SK-N-DZ (cell line): Measurements from ENCODE around the gene IFT74. TPM values are rescaled to one million over a fixed set of nuclear protein-coding genes. Genes with fewer than 3 reads are reported as not detected.
A peak's percentile ranks its signal among the peaks of the same experiment; 100 is the strongest.

ENCODE experiments used
- DNase-seq: peaks from one replicate; pipeline ENCODE4 v3.0.0-alpha.2; 2015; ENCODE audit warnings: low spot score
- polyA plus RNA-seq, 2 experiments: library from polyadenylated mRNA; depleted of rRNA; stranded (reverse); fragments of >200 nt; gene quantifications; 2 replicates each; pipeline ENCODE4 v1.2.3, GENCODE V29; 2014

The IFT74 gene
- 3.1 and 3.3 TPM in 2 replicates for polyA plus RNA-seq (2014; cell fraction: cytosol; rRNA removed)
- polyA plus RNA-seq (2014; cell fraction: nucleus; rRNA removed), result 2.4 TPM in 2 replicates

DNA sequence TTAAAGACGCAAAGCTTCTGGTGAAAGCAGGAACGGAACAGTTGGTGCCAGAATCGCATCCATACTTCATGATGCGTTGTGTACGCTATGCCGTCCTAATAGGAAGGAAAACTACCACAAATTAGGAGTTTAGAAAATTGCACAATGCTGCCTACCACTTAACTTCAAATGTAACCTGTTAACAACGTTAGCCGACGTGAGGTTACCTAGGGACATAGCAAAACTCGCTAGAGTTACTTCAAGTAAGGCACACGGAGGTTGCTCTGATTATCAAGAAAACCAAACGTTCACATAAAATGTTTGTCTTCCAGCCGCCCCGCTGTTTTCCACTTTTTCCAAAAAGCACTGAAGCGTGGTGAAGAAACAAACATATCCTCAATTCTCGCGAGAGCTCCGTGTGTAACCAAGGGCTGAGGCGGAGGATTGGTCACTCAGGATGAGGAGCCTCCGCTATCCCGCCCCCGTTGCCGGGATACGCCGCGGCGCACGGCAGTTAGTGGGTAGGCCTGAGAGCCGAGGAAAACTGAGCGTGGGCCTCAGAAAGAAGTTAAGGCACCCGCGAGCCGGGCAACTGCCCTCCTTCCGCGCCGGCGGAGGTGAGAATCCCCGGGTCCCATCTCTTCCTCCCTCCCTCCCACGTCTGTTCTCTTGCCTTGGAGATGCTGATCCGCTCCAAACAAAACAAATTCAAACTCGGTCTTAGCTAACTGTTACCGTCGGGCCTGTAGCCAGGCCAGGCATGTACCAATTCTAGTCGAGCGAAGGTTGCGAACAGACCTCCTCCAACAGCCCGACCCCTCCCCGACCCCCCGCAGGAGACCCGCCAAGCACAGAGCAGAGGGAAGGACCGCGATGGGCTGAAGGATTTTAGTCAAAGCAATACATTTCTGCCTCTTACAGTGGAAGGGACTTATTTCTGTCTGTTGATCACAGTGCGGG, at the start of gene IFT74:
TSS of gene IFT74 (plus strand) at position 492 of the 939 bp plus-strand sequence. CDS start 5,556 bp downstream, outside the sequence.
- peak; percentile 85 for DNase-seq

DNA sequence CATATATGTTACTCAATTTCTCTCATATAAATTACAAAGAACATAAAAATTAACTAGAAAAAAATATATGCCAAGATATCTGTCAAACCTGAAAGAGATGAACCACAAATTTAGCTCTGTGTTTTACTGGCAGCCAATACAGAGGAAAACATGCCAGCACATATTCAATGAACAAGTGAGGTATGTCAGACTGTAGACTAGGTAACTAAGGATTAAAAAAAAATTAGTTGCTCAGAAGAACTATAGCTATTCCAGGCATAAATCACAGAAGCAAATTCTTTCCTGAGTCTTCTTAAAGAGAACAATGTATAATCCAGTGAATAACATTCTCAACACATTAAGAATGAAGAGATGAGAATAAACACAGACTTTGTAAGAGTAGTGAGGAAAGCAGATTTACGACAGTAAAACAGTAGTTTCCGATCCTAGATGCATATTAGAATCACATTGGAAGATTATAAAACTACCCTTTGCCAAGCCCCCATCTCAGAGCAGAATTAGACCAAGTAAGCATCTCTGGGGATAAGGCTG, 43.0 kb upstream of the IFT74 start:
- no peak for DNase-seq

DNA sequence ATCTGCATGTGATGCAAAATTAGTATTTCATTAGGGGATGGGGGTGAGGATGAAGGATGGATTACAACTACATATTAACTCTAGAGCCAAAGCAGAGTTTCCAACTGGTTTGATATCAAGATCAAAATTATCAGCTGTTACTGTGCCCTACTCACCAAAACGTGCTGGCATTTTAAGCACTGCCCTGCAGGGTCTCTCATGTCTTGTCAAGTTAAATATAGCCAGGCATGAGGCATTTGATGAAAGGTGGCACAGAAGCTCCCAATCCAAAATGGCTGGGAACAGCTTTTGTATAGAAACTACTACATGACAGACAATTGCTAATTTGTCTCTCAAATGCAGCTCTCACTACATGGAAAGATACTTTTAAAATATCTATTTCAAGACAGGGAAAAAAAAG, 36.5 kb upstream of the IFT74 start:
- no peak for DNase-seq

DNA sequence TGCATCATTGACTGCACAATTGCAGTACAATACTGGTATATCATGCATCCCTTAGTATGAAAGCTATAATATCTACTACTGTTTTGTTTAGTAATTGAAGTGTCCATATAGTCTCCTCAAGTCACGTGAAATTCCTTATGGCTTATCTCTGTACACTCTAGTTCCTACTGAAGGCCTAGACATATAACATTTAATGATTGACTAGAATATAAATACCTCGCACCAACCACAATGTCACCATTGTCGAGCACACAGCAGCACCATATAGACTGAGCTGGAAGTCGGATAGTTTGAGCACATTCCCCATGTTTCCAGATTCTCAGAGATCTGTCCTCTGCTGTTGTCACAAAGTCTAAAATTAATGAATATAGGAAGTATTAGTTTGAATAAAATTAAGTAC, 30.6 kb upstream of the IFT74 start:
- no peak for DNase-seq

DNA sequence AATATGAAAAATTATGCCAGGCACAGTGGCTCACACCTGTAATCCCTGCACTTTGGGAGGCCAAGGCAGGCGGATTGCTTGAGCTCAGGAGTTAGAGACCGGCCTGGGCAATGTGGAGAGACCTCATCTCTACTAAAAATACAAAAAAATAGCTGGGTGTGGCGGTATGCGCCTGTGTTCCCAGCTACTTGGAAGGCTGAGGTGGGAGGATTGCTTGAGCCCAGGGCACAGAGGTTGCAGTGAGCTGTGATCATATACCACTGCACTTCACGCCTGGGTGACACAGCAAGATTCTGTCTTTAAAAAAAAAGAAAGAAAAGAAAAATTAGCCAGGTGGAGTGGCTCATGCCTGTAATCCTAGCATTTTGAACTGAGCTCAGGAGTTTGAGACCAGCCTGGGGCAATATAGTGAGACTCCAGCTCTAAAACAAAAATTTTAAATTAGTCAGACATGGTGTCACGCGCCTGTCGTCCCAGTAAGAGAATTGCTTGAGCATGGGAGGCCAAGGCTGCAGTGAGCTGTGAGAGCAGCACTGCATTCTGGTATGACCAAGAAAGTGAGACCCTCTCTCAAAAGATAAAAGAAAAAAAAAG, 27.2 kb upstream of the IFT74 start:
- no peak for DNase-seq

DNA sequence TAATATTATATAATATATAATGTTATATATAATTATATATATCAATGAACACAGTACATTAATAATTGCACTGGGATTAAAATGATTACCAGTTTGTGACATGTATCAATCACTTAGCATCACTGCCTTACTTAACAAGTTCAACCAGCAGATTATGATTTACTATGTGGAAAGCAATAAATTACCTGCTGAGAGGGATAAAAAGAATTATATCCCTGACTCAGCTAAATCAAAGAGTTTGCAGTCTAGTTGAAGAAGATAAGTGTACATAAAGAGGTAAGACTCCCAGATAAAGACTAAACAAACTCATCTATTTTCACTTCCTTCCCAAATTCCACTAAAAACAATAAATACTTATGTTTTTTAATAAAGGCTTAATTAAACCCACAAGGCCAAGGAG, 20.4 kb upstream of the IFT74 start:
- DNase-seq, result no peak

DNA sequence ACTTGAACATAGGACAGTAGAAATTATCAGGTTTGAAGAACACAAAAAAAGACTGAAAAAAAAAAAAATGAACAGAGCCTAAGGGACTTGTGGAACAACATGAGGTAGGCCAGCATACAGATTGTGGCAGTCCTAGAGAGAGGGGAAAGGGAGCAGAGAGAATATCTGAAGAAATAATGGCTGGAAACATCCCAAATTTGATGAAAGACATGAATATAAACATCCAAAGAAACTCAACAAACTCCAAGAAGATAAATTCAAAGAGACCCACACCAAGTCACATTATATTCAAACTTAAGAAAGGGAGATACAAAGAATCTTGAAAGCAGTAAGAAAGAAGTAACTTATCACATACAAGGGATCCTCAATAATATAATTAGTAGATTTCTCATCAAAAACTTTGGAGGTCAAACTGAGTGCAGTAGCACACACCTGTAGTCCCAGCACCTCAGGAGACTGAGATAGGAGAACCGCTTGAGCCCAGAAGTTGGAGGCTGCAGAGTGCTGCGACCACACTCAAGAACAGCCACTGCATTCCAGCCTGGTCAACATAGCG, 18.3 kb upstream of the IFT74 start:
- no peak for DNase-seq

DNA sequence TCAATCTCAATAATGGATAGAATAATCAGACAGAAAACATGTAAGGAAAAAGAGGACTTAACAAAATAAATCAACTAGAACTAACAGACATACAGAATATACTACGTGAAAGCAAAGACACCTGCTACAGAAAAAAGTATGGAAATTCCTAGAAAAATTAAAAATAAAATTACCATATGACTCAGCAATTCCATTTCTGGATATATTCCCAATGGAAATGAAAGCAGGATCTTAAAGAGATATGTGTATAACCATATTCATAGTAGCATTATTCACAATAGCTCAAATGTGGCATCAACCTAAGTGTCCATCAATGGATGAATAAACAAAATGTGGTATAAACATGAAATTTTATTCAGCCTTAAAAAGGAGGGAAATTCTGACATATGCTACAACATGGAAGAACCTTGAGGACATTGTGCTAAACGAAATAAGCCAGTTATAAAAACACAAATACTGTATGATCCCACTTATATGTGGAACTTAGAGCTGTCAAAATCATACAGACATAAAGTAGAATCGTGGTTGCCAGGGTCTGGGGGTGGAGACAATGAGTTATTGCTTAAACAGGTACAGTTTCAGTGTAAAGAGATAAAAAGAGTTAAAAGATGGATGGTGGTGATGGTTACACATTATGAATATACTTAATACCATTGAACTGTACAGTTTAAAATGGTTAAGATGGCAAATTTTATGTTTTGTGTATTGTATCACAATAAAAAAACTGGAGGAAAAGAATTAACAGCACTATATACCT, 16.1 kb upstream of the IFT74 start:
- no peak for DNase-seq

DNA sequence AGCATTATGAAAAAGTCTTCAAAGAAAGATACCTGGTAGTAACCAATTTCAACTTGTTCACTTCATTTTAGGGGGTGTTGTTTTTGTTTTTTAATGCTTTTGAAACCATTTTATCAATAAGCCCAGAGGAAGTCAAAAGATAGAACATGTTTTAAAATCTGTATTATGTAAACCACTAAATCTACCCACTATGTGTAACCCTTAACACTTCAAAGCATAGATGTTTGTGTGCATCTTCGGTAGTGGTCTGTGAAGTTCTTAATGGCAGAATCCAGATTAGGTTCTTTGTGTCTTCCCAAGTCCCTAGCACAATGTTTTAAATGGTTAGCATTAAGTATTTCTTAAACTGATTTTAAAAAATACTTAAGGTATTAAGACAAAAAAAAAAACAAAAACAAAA, 15.4 kb upstream of the IFT74 start:
- DNase-seq, result no peak

DNA sequence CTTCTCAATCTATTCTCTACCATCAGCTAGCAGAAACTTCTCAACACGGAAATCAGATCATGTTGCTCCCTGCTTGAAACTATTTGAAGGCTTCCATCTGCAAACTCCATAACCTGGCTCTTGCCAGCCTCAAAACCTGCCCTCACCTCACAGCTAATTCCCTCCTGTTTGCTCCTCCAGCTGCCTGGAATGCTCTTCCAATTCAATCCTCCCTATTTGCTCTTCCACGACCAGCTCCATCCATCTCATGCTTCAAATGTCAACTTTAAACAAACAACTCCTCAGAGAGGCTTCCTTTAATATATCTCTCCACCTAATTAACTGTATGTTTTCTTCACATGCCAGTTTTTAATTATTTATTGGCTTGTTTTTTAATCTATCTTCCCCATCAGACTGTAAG, 10.6 kb upstream of the IFT74 start:
- no peak for DNase-seq

DNA sequence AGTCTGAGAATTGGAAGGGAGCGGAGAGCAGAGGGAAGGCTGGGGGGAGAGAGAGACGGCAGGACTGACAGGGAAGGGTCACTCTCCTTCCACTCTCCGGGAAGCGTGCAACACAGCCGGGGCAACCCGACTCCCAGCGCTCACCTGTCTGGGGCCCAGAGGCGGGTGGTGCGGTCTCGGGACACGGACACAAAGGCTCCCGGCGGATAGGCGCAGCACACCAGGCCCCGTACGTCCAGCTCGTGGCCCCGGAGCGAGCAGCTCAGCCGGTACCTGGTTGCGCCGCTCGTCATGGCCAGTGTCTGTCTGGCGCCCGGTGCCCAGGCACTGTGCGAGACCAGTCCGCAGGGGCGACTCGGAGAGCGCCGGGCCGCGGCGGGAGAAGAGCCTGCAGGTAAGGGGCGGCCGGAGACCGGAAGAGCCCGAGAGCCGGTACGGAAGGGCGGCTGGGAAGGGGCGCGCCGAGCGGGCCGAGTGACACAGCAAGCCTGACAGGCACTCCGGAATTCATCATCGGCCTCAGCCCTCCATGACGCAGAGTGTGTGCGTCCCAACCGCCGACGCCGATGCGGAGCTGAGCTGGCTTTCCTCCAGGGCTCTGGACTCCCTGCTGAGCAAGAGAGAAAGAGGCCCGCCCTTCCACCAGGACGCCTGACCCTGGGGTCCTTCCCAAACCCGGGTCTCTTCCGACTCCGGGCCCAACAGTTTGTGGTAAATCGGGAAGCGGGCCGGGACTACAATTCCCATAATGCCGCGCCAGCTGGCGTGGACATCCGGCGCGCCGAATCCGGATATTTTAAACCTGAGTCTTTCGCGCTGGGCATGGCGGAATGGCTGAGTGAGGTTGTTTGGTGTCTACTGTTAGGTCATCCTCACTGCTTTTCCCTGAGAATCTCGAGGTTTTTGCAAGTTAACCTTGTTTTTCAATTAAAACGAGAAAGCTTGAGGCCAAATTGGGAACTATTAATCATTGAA, 9.2 kb upstream of the IFT74 start, which contains the start of gene PLAA:
TSS of gene PLAA (minus strand) at position 490 of the 975 bp plus-strand sequence. CDS start at position 293, 197 bp downstream.
- peak; percentile 59 for DNase-seq

DNA sequence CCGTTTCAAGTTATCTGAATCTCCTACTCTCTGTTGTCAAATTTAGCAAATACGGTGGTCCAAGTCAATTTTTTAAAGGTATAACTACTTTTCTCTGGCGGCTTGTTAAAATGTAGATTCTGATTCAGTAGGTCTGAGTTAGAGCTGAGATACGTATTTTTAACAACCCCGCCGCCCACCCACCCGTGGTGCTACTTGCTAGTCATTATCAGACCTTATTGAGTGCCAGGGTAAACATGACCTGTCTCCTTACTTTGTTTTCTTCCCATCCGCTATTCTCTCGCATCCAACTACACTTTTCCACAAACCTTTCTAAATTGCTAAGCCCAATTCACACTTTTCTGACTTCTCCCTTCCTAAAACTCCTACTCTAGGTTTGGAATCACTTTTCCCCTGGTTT, 8.5 kb upstream of the IFT74 start:
- no peak for DNase-seq

DNA sequence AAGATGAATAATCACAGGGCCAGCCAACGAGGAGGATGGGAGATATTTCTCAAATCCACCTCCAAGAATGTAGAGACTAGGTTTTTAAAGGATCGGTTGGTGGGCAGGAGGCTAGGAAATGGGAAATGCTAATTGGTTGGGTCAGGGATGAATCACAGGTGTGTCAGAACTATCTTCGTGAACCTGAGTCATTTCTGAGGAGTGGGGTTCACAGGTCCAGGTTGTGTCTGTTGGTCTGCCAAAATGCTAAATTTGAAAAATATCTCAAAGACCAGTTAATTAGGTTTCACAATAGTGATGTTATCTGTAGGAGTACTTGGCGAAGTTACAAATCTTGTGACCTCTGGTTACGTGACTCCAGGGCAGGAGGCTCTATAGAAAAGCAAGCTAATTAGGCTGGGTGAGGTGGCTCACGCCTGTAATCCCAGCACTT, 6.6 kb upstream of the IFT74 start:
- no peak for DNase-seq

DNA sequence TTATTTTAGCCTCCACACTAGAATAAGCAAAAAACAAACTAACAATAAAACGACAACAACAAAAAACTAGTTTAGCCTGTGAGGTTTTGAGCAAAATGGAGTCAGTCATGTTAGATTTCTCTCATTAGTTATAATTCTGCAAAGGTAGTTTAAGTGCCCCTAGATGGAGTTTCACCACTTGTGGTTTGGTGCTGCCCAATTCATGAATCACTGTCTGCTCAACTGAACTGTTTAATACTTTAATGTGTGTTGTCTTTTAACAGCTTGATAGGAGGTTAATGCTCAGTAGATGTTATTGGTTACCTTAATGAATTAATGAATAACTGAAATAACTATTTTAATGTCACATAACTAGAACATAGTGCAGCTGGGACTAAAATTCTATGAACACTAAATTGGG, 5.7 kb upstream of the IFT74 start:
- DNase-seq, result no peak

DNA sequence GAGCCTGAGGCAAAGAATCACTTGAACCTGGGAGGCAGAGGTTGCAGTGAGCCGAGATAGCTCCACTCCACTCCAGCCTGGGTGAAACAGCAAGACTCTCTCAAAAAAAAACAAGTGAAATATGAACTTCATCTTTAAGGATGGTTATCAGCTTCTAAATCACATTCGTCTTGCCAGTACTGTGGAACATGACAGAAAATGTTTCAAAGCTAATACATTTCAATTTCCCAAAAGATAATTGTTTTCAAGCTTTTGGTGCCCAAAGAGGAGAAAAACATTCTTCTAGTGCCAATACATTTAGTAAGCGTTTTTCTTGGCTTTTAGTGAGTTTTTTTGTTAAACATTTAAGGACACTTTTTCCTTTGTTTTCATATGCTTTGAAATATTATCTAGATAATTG, 4.4 kb upstream of the IFT74 start:
- no peak for DNase-seq

DNA sequence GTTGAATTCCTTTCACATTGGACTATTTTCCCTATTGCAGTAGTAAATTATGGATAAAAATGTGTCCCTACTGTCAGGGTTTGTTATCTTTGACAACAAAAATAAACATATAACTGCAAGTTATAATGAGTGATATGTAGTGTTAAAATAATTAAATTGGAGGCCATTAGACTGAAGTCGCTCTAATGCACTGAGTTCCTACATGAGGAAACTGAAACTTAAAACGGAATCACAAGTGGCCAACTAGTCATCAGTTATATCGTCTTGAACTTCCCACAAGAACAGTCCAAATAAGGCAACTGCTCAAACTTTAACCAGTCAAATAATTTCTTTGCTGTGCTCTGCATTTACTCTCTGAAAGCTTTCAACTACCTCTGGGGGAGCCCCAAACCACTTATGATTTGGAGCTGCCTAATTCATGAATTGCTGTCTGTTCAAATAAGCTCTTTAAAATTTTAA, 2.1 kb upstream of the IFT74 start:
- DNase-seq, result no peak

DNA sequence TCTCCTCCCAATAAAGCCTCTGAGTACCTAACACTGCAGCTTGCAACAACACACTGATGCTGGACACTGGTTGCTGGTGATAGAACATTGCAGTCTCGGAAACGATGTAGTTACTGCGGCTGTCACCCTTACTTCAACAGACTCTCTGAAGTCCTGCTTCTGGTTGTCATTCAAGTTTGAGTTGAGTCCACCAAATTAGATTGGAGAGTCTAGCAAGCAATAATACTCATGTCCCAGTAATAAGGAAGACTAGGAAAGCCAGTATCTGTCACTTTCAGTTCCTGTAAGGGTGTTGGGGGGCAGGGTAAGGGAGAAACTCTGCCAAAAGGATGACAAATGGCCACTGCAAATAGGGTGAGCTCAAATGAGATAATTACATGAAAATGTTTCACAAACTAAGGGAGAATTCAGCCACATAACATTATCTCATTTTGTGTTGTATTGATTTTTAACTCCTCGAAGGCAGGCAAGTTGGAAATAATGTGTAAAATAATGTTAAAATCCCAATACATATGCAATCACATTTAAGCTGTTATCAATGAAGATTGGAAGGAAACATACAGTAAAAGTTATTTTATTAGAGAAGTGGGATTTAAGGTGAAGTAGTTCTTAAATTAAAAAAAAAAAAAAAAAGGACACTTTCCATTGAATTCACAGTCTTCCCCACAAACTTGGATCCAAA, 849 bp upstream of the IFT74 start:
- DNase-seq, result peak; percentile 0

DNA sequence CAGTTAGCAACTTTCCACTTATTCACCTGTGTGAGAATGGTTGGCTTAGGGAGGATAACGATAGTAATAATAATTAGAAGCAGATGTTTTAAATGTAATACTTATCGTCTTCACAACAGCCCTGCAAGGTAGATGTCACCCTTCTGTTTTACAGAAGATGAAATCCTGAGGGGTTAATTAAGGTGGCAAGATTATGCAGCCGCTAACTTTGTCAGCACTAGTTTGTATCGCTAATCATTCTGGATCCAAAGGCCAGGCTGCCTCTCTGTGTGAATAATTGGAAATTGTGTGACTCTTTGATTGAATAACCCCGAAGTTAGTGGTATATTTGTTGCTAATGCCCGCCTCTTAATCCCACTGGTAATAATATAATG, 635 bp downstream of the IFT74 start:
- no peak for DNase-seq

DNA sequence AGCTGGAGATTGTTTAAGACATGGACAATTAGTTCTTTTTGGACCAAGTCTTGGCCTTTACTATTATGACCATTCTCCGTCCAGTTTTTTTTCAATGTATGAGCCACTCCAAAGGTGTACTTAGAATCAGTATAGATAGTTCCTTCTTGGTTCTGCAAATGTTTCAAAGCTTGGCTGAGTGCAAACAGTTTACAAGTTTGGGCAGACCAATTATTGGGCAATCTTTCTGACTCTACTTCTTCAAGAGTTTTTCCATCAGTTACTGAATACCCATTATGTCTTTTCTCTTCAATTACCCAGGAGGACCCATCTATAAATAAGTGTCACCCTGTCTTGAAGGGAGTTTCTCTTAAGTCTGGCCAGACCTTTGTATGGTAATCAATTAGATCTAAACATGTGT, 15.5 kb downstream of the IFT74 start:
- DNase-seq, result no peak

DNA sequence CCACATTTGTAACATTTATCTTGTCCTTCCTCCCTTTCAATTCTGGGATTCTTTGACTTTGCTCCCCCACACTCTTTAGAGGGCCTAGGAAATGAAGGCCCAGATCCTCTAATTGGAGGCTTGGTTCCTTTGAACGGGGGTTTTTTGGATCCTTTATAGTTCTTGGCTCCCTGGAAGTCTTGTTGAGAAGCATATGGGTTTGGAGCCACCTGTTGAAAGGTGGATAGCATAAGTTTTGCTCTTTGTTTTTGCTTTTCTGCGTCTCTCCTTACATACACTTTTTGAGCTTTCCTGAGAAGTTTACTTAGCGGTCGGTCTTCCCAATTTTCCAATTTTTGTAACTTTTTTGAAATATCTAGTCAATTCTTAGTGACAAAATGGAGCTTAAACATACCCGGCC, 17.8 kb downstream of the IFT74 start:
- DNase-seq, result no peak
